Activated B cell treated with CpG ODN at 0.5 μM for 24 hours (primary cell): ENCODE measurements around the gene TRDMT1. TPM values are rescaled to one million over a fixed set of nuclear protein-coding genes. Genes with fewer than 3 reads are reported as not detected.

Source experiments
- ATAC-seq: fragments of 200-7000 bp; cut with Tn5 transposase; one replicate; pipeline ENCODE4 v1.10.0; 2021; ENCODE audit warnings: low read depth, mild to moderate bottlenecking, moderate library complexity
- CTCF ChIA-PET: fragments of 350-600 bp; sonication (Branson Sonifier 250); formaldehyde crosslinking; loops from one replicate; lab custom pipeline; 2021; ENCODE audit warnings: antibody characterized with exemption; lab: Charles Lee
- POLR2A ChIA-PET: fragments of 350-600 bp; sonication (Branson Sonifier 250); formaldehyde crosslinking; loops from one replicate; lab custom pipeline; 2021; ENCODE audit warnings: antibody characterized with exemption; lab: Charles Lee
- DNase-seq: peaks from one replicate; pipeline ENCODE4 v3.0.0; 2022
- H3K27ac Mint-ChIP-seq: one replicate; pipeline ENCODE4 v1.8.0; 2020; ENCODE audit warnings: mixed read lengths
- H3K27me3 Mint-ChIP-seq: one replicate; pipeline ENCODE4 v1.8.0; 2021; ENCODE audit warnings: mixed read lengths
- H3K36me3 Mint-ChIP-seq: one replicate; pipeline ENCODE4 v1.8.0; 2021; ENCODE audit warnings: low read depth, mixed read lengths
- H3K4me1 Mint-ChIP-seq: one replicate; pipeline ENCODE4 v1.8.0; 2021; ENCODE audit warnings: mixed read lengths
- H3K4me3 Mint-ChIP-seq: one replicate; pipeline ENCODE4 v1.8.0; 2020; ENCODE audit warnings: mild to moderate bottlenecking, mixed read lengths
- H3K9me3 Mint-ChIP-seq: one replicate; pipeline ENCODE4 v1.8.0; 2020; ENCODE audit warnings: mixed read lengths
- intact Hi-C: fragments of 100-400 bp; cut with micrococcal nuclease; formaldehyde crosslinking; loops from one replicate; pipeline ENCODE4 v1.15.1; 2024
- total RNA-seq: library from RNA; stranded (reverse); gene quantifications from 2 replicates; pipeline ENCODE4 v1.2.3, GENCODE V29; 2022
- TF ChIP-seq, protein P1 (sequence below): fragments of 200-600 bp; IDR thresholded peaks from one replicate; pipeline ENCODE4 v1.8.0; 2022; ENCODE audit warnings: antibody characterized with exemption, mild to moderate bottlenecking

TRDMT1 gene
- total RNA-seq, 1 donor from 2014 or later = 19.9 TPM

DNA sequence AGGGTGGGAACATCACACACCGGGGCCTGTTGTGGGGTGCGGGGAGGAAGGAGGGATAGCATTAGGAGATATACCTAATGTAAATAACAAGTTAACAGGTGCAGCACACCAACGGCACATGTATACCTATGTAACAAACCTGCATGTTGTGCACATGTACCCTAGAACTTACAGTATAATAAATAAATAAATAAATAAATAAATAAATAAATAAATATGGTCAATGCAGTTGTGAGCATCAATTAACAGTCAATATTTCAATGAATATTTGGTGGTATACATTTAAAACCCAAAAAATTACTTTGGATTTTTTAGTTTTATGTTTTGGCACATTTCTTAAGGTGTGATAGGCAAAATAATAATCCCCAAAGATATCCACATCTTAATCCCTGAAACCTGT is 15.6 kb downstream of the TRDMT1 start:
- intact Hi-C loops = loop anchor here (10.0 kb wide), 1 partner anchor 49 kb away; no protein-coding TSS in a partner anchor
- H3K36me3 Mint-ChIP-seq = no peaks in the 10 kb centered on the region
- H3K9me3 Mint-ChIP-seq = no peaks in the 10 kb centered on the region
- TF ChIP-seq, protein P1, sequence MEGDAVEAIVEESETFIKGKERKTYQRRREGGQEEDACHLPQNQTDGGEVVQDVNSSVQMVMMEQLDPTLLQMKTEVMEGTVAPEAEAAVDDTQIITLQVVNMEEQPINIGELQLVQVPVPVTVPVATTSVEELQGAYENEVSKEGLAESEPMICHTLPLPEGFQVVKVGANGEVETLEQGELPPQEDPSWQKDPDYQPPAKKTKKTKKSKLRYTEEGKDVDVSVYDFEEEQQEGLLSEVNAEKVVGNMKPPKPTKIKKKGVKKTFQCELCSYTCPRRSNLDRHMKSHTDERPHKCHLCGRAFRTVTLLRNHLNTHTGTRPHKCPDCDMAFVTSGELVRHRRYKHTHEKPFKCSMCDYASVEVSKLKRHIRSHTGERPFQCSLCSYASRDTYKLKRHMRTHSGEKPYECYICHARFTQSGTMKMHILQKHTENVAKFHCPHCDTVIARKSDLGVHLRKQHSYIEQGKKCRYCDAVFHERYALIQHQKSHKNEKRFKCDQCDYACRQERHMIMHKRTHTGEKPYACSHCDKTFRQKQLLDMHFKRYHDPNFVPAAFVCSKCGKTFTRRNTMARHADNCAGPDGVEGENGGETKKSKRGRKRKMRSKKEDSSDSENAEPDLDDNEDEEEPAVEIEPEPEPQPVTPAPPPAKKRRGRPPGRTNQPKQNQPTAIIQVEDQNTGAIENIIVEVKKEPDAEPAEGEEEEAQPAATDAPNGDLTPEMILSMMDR = no peak
- H3K4me3 Mint-ChIP-seq = no peak overlapping the region
- DNase-seq = no peak
- ChIA-PET CTCF (no interaction called here), POLR2A (no interaction called here)
- no peaks in the 10 kb centered on the region for H3K27me3 Mint-ChIP-seq
- ATAC-seq = no peak
- H3K4me1 Mint-ChIP-seq = peaks cover 6% of the 10 kb centered on the region
- H3K27ac Mint-ChIP-seq = no peak overlapping the region

DNA sequence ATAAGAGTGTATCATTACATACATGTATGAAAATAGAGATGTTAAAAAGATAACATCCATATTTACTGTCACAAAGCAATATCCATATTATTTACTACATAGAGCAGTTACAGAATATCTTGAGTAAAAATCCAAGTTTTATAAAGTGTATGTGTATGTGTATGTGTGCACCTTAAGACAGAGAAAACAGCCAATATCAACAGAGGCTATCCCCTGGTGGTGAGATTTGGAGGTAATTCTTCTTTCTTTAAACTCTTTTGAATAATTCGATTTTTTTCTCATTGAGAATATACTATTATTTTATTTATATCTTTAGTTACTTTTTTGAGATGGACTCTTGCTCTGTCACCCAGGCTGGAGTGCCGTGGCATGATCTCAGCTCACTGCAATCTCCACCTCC is 18.4 kb downstream of the TRDMT1 start:
- peaks cover 6% of the 10 kb centered on the region for H3K4me1 Mint-ChIP-seq
- no peak overlapping the region for H3K4me3 Mint-ChIP-seq
- CTCF ChIA-PET = interaction anchor here (1.3 kb wide), 1 partner anchor 73 kb away, joined by 3 read pairs; no protein-coding TSS in a partner anchor
- H3K27ac Mint-ChIP-seq = no peak overlapping the region
- H3K36me3 Mint-ChIP-seq = no peaks in the 10 kb centered on the region
- H3K27me3 Mint-ChIP-seq = no peaks in the 10 kb centered on the region
- POLR2A ChIA-PET = no interaction called here
- DNase-seq = no peak
- ATAC-seq = no peak
- TF ChIP-seq, protein P1 = no peak
- intact Hi-C loops = loop anchor here (2.0 to 10.0 kb wide), 2 partner anchors 18 to 52 kb away; partner anchors contain the start of gene TRDMT1
- no peaks in the 10 kb centered on the region for H3K9me3 Mint-ChIP-seq

DNA sequence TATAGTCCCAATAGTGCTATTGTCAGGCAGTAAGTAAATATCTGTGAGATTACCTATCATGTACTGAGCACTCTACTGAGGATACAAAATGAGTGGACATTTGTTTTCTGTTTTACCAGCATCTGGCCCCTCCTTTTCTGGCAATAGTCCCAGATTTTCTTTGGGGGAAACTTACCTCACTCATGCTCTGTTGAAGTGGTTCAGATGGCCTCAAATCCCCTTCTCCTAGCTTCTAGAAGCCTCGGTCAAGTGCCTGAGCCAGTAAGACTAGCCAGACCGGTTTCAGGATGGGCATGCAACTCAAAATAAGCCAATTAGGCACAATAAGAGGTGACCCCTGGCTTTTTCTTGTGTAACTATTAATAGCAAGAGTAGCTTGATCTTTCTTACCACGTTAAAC is 19.7 kb downstream of the TRDMT1 start:
- no peak for ATAC-seq
- no peak overlapping the region for H3K4me3 Mint-ChIP-seq
- no peak for DNase-seq
- H3K9me3 Mint-ChIP-seq = no peaks in the 10 kb centered on the region
- H3K4me1 Mint-ChIP-seq = peaks cover 6% of the 10 kb centered on the region
- TF ChIP-seq, protein P1 = no peak
- CTCF ChIA-PET = interaction anchor here (0.7 to 1.3 kb wide), 2 partner anchors 14 to 75 kb away, joined by 3 read pairs; no protein-coding TSS in a partner anchor
- intact Hi-C loops = loop anchor here (2.0 to 10.0 kb wide), 2 partner anchors 19 to 53 kb away; partner anchors contain the start of gene TRDMT1
- no peaks in the 10 kb centered on the region for H3K27me3 Mint-ChIP-seq
- POLR2A ChIA-PET = no interaction called here
- H3K36me3 Mint-ChIP-seq = no peaks in the 10 kb centered on the region
- no peak overlapping the region for H3K27ac Mint-ChIP-seq

DNA sequence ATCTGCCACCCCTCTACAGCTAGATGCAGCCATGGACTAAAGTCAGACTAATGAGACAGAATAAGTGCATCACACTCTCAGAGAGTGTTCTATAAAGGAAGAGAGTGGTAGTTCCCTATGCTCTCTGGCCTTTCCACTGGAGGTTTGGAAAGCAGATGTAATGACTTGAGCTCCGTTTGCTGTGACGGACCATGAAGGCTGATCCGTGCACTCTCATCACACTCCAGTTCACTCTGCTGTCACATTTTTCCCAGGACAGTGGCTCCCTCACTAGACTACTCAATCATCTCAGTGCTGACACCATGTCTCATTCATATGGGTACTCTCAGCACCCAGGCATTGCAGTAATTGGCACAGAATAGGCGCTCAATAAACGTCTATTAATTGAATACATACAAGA is 20.4 kb downstream of the TRDMT1 start:
- POLR2A ChIA-PET = interaction anchor here (1.6 kb wide), 1 partner anchor 49 kb away, joined by 3 read pairs; no protein-coding TSS in a partner anchor
- peaks cover 6% of the 10 kb centered on the region for H3K4me1 Mint-ChIP-seq

DNA sequence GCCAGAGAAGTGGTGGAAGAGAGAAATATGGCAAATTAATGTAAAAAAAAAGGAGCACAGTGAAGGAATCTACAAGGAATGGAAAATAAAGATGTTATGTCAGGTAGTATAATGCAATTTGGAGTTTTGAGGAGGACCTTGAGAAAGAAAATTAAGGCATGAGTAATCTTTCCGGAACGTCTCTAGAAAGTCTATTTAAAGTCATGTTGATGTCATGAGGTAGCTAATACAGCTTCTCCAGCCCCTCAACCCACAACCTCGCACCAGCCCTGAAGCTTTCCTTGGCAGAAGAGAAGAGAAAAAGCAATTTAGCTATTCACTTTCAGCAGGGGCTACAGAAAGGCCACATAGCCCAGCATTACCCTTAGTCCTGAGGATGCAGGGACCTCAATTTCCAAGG is 22.5 kb downstream of the TRDMT1 start:
- DNase-seq (no peak), ATAC-seq (no peak)
- ChIA-PET CTCF (no interaction called here), POLR2A (interaction anchor here (0.6 kb wide), 2 partner anchors 10 to 27 kb away, joined by 5 to 10 read pairs; no protein-coding TSS in a partner anchor)
- no peak overlapping the region for H3K27ac Mint-ChIP-seq
- no peak overlapping the region for H3K4me3 Mint-ChIP-seq
- H3K27me3 Mint-ChIP-seq = no peaks in the 10 kb centered on the region
- TF ChIP-seq, protein P1 = no peak
- peaks cover 2% of the 10 kb centered on the region for H3K36me3 Mint-ChIP-seq
- H3K9me3 Mint-ChIP-seq = no peaks in the 10 kb centered on the region
- peaks cover 13% of the 10 kb centered on the region for H3K4me1 Mint-ChIP-seq
- intact Hi-C loops = no loop called here

More for the DNA sequence above, 20.4 kb downstream of the TRDMT1 start:
- Mint-ChIP-seq H3K27me3 (no peaks in the 10 kb centered on the region), H3K27ac (no peak overlapping the region), H3K9me3 (no peaks in the 10 kb centered on the region), H3K4me3 (no peak overlapping the region), H3K36me3 (no peaks in the 10 kb centered on the region)
- DNase-seq (no peak), ATAC-seq (no peak)
- intact Hi-C loops = loop anchor here (10.0 kb wide), 1 partner anchor 54 kb away; no protein-coding TSS in a partner anchor
- TF ChIP-seq, protein P1 = no peak
- CTCF ChIA-PET = interaction anchor here (0.7 kb wide), 1 partner anchor 14 kb away, joined by 3 read pairs; no protein-coding TSS in a partner anchor
